T-helper 2 cell treated with Interferon-gamma antibody and Interleukin-4, amounts not matched to agents 5 μg/mL and 100 μg/mL, for 36 hours (primary cell): ENCODE measurements around the gene TSKU.

ENCODE experiments used
- DNase-seq: peaks from one replicate; pipeline ENCODE4 v3.0.0; 2021; ENCODE audit warnings: low spot score
- H3K27ac Mint-ChIP-seq: one replicate; pipeline ENCODE4 v1.8.0; 2021; ENCODE audit warnings: mild to moderate bottlenecking, mixed read lengths
- H3K27me3 Mint-ChIP-seq: one replicate; pipeline ENCODE4 v1.8.0; 2021; ENCODE audit warnings: low read depth, mixed read lengths
- H3K36me3 Mint-ChIP-seq: one replicate; pipeline ENCODE4 v1.8.0; 2021; ENCODE audit warnings: low read depth, mixed read lengths
- H3K4me1 Mint-ChIP-seq: one replicate; pipeline ENCODE4 v1.8.0; 2021; ENCODE audit warnings: low read depth, mixed read lengths
- H3K4me3 Mint-ChIP-seq: one replicate; pipeline ENCODE4 v1.8.0; 2022; ENCODE audit warnings: mild to moderate bottlenecking, moderate library complexity, mixed read lengths
- H3K9me3 Mint-ChIP-seq: one replicate; pipeline ENCODE4 v1.8.0; 2021; ENCODE audit warnings: mixed read lengths

Gene TSKU

GRCh38 chr11:76770642-76771445 lies 12.3 kb upstream of the TSKU start:
- no peaks in the 10 kb centered on the region for H3K36me3 Mint-ChIP-seq
- H3K4me1 Mint-ChIP-seq: peaks cover 34% of the 10 kb centered on the region
- no peaks in the 10 kb centered on the region for H3K27me3 Mint-ChIP-seq
- peak overlapping the region; percentile 72 for H3K27ac Mint-ChIP-seq
- H3K9me3 Mint-ChIP-seq: peaks cover 3% of the 10 kb centered on the region
- H3K4me3 Mint-ChIP-seq: peak overlapping the region; percentile 41
- DNase-seq: no peak

GRCh38 chr11:76771446-76772099 lies 11.6 kb upstream of the TSKU start:
- H3K4me1 Mint-ChIP-seq: peaks cover 34% of the 10 kb centered on the region
- H3K27me3 Mint-ChIP-seq: no peaks in the 10 kb centered on the region
- DNase-seq: no peak
- H3K4me3 Mint-ChIP-seq: no peak overlapping the region
- H3K27ac Mint-ChIP-seq: peak overlapping the region; percentile 60
- H3K9me3 Mint-ChIP-seq: peaks cover 10% of the 10 kb centered on the region
- H3K36me3 Mint-ChIP-seq: peaks cover 2% of the 10 kb centered on the region

GRCh38 chr11:76772100-76772782 lies 10.9 kb upstream of the TSKU start:
- Mint-ChIP-seq H3K4me3 (no peak overlapping the region), H3K9me3 (peaks cover 17% of the 10 kb centered on the region), H3K27ac (no peak overlapping the region), H3K27me3 (no peaks in the 10 kb centered on the region), H3K4me1 (peaks cover 28% of the 10 kb centered on the region), H3K36me3 (peaks cover 6% of the 10 kb centered on the region)
- no peak for DNase-seq

- Mint-ChIP-seq H3K4me1 (peaks cover 24% of the 10 kb centered on the region), H3K27me3 (no peaks in the 10 kb centered on the region), H3K4me3 (no peak overlapping the region), H3K27ac (no peak overlapping the region), H3K36me3 (peaks cover 6% of the 10 kb centered on the region), H3K9me3 (peaks cover 21% of the 10 kb centered on the region)
- DNase-seq: no peak
These were observed 10.4 kb upstream of the TSKU start for GRCh38 chr11:76772783-76773106.

GRCh38 chr11:76773921-76774361 lies 9.2 kb upstream of the TSKU start:
- Mint-ChIP-seq H3K36me3 (peaks cover 6% of the 10 kb centered on the region), H3K27ac (no peak overlapping the region), H3K4me3 (no peak overlapping the region), H3K4me1 (peaks cover 16% of the 10 kb centered on the region), H3K9me3 (peaks cover 21% of the 10 kb centered on the region), H3K27me3 (peaks cover 10% of the 10 kb centered on the region)
- no peak for DNase-seq

- H3K27ac Mint-ChIP-seq: no peak overlapping the region
- peaks cover 21% of the 10 kb centered on the region for H3K9me3 Mint-ChIP-seq
- H3K36me3 Mint-ChIP-seq: peaks cover 6% of the 10 kb centered on the region
- DNase-seq: no peak
- no peak overlapping the region for H3K4me3 Mint-ChIP-seq
- peaks cover 10% of the 10 kb centered on the region for H3K4me1 Mint-ChIP-seq
- H3K27me3 Mint-ChIP-seq: peaks cover 16% of the 10 kb centered on the region
These were observed 6.7 kb upstream of the TSKU start for GRCh38 chr11:76776472-76776871.

GRCh38 chr11:76777305-76777704 lies 5.9 kb upstream of the TSKU start:
- Mint-ChIP-seq H3K27me3 (peaks cover 16% of the 10 kb centered on the region), H3K36me3 (peaks cover 6% of the 10 kb centered on the region), H3K4me1 (peaks cover 8% of the 10 kb centered on the region), H3K9me3 (peaks cover 21% of the 10 kb centered on the region), H3K27ac (no peak overlapping the region), H3K4me3 (no peak overlapping the region)
- no peak for DNase-seq

GRCh38 chr11:76777876-76778275 lies 5.3 kb upstream of the TSKU start:
- Mint-ChIP-seq H3K4me1 (peaks cover 14% of the 10 kb centered on the region), H3K9me3 (peaks cover 21% of the 10 kb centered on the region), H3K27ac (no peak overlapping the region), H3K27me3 (peaks cover 18% of the 10 kb centered on the region), H3K36me3 (peaks cover 6% of the 10 kb centered on the region), H3K4me3 (no peak overlapping the region)
- no peak for DNase-seq

- H3K4me1 Mint-ChIP-seq: peaks cover 14% of the 10 kb centered on the region
- peaks cover 21% of the 10 kb centered on the region for H3K9me3 Mint-ChIP-seq
- peaks cover 6% of the 10 kb centered on the region for H3K36me3 Mint-ChIP-seq
- H3K27me3 Mint-ChIP-seq: peaks cover 19% of the 10 kb centered on the region
- H3K4me3 Mint-ChIP-seq: no peak overlapping the region
- H3K27ac Mint-ChIP-seq: no peak overlapping the region
- no peak for DNase-seq
These were observed 4.3 kb upstream of the TSKU start for GRCh38 chr11:76778874-76779273.

- Mint-ChIP-seq H3K4me3 (no peak overlapping the region), H3K9me3 (peaks cover 15% of the 10 kb centered on the region), H3K36me3 (peaks cover 6% of the 10 kb centered on the region), H3K27ac (no peak overlapping the region), H3K4me1 (peaks cover 22% of the 10 kb centered on the region), H3K27me3 (peaks cover 27% of the 10 kb centered on the region)
- no peak for DNase-seq
These were observed 1.9 kb upstream of the TSKU start for GRCh38 chr11:76781046-76781801.

- H3K36me3 Mint-ChIP-seq: peaks cover 1% of the 10 kb centered on the region
- peaks cover 27% of the 10 kb centered on the region for H3K27me3 Mint-ChIP-seq
- H3K4me3 Mint-ChIP-seq: peak overlapping the region; percentile 88
- H3K4me1 Mint-ChIP-seq: peaks cover 22% of the 10 kb centered on the region
- DNase-seq: no peak
- H3K9me3 Mint-ChIP-seq: peaks cover 8% of the 10 kb centered on the region
- no peak overlapping the region for H3K27ac Mint-ChIP-seq
These were observed 1.2 kb upstream of the TSKU start for GRCh38 chr11:76781807-76782530.

- peak; percentile 76 for DNase-seq
- peaks cover under 1% of the 10 kb centered on the region for H3K9me3 Mint-ChIP-seq
- peak overlapping the region; percentile 89 for H3K27ac Mint-ChIP-seq
- peaks cover 27% of the 10 kb centered on the region for H3K27me3 Mint-ChIP-seq
- peaks cover 22% of the 10 kb centered on the region for H3K4me1 Mint-ChIP-seq
- H3K4me3 Mint-ChIP-seq: peak overlapping the region; percentile 88
- H3K36me3 Mint-ChIP-seq: no peaks in the 10 kb centered on the region
These were observed 444 bp upstream of the TSKU start for GRCh38 chr11:76782531-76783293.
